ENCODE results near the gene CAPRIN1.

The CAPRIN1 gene

GRCh38 chr11:34080609-34081008, 29.1 kb downstream of the CAPRIN1 start:
- TF ChIP-seq GABPA (IDR thresholded peaks at IDR 0.05; ENCODE audit: low read depth) (no peak), SPI1 (IDR thresholded peaks at IDR 0.05; ENCODE audit: borderline replicate concordance, low read depth) (no peak), POLR2AphosphoS5 (IDR thresholded peaks at IDR 0.05; ENCODE audit: low read depth) (no peak), CTCF (IDR thresholded peaks at IDR 0.05; ENCODE audit: insufficient read depth, low read length) (no peak)
- TF ChIP-seq, protein P1, sequence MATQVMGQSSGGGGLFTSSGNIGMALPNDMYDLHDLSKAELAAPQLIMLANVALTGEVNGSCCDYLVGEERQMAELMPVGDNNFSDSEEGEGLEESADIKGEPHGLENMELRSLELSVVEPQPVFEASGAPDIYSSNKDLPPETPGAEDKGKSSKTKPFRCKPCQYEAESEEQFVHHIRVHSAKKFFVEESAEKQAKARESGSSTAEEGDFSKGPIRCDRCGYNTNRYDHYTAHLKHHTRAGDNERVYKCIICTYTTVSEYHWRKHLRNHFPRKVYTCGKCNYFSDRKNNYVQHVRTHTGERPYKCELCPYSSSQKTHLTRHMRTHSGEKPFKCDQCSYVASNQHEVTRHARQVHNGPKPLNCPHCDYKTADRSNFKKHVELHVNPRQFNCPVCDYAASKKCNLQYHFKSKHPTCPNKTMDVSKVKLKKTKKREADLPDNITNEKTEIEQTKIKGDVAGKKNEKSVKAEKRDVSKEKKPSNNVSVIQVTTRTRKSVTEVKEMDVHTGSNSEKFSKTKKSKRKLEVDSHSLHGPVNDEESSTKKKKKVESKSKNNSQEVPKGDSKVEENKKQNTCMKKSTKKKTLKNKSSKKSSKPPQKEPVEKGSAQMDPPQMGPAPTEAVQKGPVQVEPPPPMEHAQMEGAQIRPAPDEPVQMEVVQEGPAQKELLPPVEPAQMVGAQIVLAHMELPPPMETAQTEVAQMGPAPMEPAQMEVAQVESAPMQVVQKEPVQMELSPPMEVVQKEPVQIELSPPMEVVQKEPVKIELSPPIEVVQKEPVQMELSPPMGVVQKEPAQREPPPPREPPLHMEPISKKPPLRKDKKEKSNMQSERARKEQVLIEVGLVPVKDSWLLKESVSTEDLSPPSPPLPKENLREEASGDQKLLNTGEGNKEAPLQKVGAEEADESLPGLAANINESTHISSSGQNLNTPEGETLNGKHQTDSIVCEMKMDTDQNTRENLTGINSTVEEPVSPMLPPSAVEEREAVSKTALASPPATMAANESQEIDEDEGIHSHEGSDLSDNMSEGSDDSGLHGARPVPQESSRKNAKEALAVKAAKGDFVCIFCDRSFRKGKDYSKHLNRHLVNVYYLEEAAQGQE (IDR thresholded peaks at IDR 0.05; ENCODE audit: insufficient replicate concordance, low read depth): no peak
- Histone ChIP-seq H3K4me3 (replicated peaks; ENCODE audit: insufficient read depth, low read length) (no peak overlapping the region), H3K27me3 (ENCODE audit: insufficient read depth, poor library complexity, severe bottlenecking) (no peaks in the 10 kb centered on the region), H3K27ac (replicated peaks) (no peak overlapping the region)
- DNase-seq (ENCODE audit: low read depth in 1 of 2, low spot score in 1 of 2): no peak

DNA sequence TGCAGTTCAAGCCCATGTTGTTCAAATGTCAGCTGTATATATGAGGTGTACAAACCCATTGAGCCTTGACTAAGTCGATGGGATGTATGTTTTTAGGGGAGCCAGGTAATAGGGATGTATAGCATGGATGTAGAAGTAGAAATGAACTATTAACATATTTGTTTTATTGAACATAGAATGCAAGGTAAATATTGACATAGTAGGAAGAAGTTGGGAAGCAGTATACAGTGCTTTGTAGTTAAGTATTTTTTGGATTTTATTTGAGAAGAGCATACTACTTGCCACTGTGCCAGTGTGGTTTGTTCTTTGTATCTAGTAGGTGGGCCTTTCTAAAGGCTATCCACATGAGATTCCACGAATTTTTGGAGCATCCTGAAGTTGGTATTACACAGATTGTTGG, 33.1 kb downstream of the CAPRIN1 start:
- DNase-seq (ENCODE audit: low read depth in 1 of 2, low spot score in 1 of 2): no peak
- Histone ChIP-seq H3K4me3 (replicated peaks; ENCODE audit: insufficient read depth, low read length) (no peak overlapping the region), H3K27me3 (ENCODE audit: insufficient read depth, poor library complexity, severe bottlenecking) (no peaks in the 10 kb centered on the region), H3K27ac (replicated peaks) (no peak overlapping the region)
- no peak for TF ChIP-seq POLR2AphosphoS5 (IDR thresholded peaks at IDR 0.05; ENCODE audit: low read depth)
- no peak for TF ChIP-seq SPI1 (IDR thresholded peaks at IDR 0.05; ENCODE audit: borderline replicate concordance, low read depth)
- TF ChIP-seq GABPA (IDR thresholded peaks at IDR 0.05; ENCODE audit: low read depth): no peak
- TF ChIP-seq CTCF (IDR thresholded peaks at IDR 0.05; ENCODE audit: insufficient read depth, low read length): no peak
- TF ChIP-seq, protein P1 (IDR thresholded peaks at IDR 0.05; ENCODE audit: insufficient replicate concordance, low read depth): no peak

- DNase-seq (ENCODE audit: low read depth in 1 of 2, low spot score in 1 of 2): no peak
- H3K4me3 ChIP-seq (replicated peaks; ENCODE audit: insufficient read depth, low read length): no peak overlapping the region
- H3K27me3 ChIP-seq (ENCODE audit: insufficient read depth, poor library complexity, severe bottlenecking): no peaks in the 10 kb centered on the region
- TF ChIP-seq CTCF (IDR thresholded peaks at IDR 0.05; ENCODE audit: insufficient read depth, low read length) (no peak), GABPA (IDR thresholded peaks at IDR 0.05; ENCODE audit: low read depth) (no peak), SPI1 (IDR thresholded peaks at IDR 0.05; ENCODE audit: borderline replicate concordance, low read depth) (no peak), POLR2AphosphoS5 (IDR thresholded peaks at IDR 0.05; ENCODE audit: low read depth) (no peak)
- TF ChIP-seq, protein P1 (IDR thresholded peaks at IDR 0.05; ENCODE audit: insufficient replicate concordance, low read depth): no peak
- peak overlapping the region; percentile 23; the same call in 1 of the 2 replicates for H3K27ac ChIP-seq (replicated peaks)
Observed at GRCh38 chr11:34086554-34087283, 35.2 kb downstream of the CAPRIN1 start.

Measured in HL-60 (cell line).